Stimulated activated CD4-positive, alpha-beta T cell treated with anti-CD3 and anti-CD28 coated beads, Interleukin-1b, Interleukin-23, amount 100 ng/mL, for 48 hours (primary cell): ENCODE measurements around the gene FREM1.

Source experiments
- DNase-seq: peaks from one replicate; pipeline ENCODE4 v3.0.0-alpha.2; 2020

The FREM1 gene

DNA sequence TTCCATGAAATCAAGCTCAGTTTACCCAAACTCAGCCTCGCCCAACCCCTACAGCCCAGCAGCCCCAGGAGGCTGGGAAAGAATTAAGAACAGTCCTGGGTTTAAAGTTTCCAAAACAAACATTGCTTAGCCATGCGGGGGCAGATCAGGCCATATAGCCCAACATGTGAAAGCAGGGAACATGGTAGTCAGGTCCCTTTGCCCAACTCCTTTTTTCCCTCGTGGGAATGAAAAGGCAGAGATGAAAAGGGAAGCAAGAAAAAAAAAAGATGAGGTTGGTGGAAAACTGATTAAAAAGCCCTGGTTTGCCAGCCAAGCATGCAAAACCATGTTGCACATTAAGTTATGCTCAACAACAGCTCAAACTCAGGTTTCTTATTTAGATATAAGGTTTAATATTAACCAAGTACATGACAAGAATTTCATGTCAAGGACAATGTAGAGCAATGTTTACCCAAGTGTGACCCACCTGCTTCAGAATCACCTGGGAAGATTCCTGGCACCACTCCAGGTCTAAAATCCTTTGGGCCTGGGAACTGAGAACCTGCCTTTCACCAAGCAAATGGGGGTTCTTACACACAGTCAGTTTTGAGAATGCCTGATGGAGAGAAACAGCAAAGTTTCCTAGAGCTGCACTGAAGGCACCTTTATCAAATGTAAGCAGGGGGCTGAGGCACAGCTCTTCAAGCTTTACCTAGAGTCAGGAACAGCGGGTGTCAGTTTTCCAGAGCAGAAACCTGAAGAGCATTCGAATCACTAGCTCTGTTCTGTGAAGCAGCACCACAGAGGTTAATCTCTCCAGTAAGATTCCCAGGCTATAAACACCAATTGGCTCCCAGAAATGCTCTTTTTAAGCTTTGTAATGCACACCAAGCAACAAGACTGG is 1.7 kb downstream of the FREM1 start:
- DNase-seq, result no peak

DNA sequence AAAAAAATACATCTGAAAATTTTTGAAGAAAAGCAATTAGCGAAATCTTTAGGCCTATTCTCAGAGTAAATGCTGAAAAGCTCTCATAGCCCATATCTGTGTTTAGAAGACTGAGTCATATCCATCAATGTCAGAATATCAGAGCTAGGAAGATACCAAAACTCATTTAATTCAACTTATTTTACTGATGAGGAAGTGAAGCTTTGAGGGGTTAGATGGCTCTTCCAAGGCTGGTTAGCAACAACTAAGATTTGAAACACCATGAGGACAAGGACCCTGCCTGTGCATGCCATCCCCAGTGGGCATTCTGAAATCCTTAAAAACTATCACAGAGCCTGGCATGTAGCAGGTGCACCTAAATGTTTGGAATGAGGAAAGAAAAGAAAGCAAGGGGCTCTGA is 2.5 kb downstream of the FREM1 start:
- no peak for DNase-seq

DNA sequence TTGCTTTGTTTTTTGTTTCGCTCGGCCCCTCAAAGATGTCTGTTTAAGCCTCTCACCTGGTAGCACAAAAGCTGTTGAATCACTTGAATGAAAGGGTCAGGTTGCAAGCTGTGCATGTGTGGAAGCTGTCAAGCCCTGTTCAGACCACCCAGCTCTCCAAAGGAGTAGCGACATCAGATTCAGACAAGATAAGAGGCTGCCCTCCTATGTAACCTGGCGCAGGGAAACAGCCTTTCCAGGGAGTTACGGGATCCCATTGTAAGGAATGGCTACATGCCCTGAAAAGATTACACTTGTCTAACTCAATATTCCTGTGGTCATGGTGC is 2.9 kb downstream of the FREM1 start:
- no peak for DNase-seq

DNA sequence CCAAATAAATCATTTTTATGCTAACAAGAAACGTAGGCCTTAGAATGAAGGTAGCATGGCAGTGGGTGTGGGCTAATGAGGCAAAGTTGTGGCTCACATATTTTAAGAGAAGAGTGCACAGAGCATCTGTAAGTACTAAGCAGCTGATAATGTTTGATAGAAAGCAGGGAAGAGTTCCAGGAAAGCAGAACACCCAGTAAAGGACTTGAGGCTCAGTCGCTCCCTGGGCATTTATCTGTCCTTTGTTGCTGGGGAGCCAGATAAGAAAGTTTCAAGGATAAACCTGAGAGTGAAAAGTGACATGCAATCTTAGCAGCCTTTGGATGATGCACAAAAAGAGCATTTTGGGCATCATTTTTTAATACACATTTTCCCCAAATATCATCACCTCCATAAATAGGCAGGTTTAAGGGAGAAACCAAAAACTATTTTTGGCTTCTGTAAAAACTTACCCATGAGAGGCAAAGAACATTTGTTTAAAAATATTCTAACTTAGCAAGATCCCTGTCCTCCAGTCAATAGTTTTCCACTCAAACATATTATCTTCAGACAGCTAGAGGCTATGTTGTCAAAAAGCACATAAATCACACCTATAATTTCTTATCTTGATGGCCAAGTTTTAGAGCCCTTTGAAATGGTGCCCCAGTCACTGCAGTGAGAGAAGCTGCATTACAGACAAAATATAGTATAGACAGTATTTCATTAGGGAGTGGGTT is 3.4 kb downstream of the FREM1 start:
- DNase-seq, result no peak

DNA sequence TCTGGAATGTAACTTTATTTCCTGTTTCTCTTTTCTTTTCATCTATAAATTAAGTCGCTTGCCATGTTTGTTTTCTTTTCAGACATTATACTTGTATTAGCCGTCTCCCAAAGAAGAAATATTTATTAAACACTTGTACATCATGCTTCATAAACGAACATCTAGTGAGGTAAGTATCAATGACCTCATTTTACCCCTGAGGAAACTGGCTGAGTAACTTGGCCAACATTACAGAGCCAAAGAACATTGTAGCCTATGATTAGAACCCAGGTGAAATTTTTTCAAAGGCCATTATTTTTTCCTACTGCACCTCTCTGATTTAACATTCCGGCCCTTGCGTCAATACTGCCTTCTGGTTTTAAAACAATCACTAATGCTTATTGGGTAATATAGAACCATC is 4.2 kb downstream of the FREM1 start:
- no peak for DNase-seq

DNA sequence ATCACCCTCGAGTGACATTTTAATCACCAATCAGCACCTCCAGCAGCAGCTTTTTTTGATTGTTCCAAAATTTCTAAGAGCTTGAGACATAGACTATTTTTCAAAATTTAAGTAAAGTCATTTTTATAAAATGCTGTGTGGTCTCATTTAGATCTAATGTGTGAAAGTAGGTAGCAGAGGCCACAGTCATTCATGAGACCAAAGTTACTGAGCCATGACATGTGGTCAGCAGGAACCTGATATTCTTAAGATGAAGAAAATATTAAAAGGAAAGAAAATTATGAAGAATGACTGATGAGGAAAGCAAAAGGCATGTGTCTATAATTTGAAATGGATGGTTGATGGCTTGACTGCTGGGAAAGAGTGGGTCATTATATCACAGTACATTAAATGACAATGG is 7.2 kb downstream of the FREM1 start:
- DNase-seq, result no peak

DNA sequence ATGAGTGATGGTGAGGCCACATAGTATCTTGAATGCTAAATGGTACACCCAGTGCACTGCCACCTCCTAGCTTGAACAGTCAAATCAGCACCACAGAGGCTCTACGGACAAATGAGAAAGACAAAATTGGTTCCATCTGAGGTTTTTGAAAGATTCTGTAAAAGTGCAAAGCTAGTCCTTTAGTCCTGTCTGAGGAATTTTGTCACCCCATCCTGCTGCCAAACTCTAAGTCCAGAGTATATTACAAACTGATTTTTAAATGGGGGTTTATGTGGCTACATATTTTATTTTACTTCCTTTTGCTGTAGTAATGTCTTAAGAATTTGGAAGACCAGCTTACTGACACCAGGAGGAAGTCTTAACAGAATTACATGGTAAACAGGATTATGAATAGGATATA is 7.7 kb downstream of the FREM1 start:
- DNase-seq, result no peak

DNA sequence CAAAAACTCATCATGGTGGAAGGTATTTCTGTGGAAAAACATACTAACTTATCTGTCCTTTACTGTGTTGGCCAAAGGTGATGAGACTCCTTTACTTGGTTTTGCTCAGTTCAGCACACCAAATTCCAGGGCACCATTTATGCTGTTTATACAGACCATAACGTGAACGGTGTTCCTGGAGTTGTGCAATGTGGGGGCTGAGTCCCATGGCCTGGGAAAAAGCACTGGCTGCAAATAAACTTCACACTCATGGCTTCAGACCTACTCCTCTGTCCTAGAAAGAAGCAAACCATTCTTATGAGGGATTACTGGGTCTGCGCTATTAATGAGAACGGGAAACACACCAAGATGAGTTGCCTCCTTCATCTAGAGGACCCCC is 10.4 kb downstream of the FREM1 start:
- DNase-seq, result no peak

DNA sequence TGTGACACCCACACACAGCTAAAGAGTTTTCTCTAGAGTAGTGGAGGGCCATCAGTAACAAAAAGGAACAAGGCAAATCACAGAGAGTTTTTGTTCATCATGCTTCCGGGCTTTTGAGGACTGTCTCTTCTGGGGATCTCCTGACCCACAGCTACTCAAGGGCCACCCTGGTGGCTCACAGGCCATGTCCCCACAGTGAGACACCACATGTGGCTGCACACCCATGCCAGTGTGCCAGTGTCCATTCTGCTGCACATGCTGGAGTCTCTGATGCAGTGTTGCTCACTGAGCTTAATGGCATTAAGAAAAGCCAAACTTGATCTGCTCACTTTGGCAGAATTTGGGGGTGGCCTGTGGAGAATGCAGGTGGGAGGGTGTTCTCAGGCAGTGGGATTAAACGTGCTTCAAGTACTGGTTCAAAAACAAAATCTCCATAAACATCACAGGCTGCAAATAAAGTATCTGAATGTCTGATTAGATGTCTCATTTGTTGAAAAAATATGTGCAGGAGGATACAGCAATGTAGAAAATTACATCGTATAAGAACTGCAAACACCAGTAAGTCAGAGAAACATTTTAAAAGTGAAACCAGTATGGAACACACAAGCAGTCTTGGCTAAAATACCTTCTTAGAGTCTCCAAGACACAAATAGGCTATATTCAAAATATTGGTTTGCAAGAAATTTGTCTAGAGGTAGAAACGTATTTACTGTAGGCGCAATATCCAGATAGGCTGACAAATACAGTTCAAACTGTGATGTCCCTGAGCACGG is 11.0 kb downstream of the FREM1 start:
- no peak for DNase-seq

DNA sequence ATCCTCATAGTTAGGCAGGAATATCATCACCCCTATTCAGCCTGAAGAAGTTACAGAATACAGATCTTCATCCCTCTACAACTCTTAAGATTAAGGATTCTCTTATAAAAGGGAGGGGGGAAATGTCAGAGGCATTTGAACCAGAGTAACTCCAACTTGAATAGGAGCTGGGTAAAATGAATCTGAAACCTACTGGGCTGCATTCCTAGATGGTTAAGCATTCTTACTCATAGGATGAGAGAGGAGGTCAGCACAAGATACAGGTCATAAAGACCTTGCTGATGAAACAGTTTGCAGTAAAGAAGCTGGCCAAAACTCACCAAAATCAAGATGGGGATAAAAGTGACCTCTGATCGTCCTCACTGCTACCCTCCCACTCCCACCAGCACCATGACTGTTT is 14.4 kb downstream of the FREM1 start:
- DNase-seq, result no peak

DNA sequence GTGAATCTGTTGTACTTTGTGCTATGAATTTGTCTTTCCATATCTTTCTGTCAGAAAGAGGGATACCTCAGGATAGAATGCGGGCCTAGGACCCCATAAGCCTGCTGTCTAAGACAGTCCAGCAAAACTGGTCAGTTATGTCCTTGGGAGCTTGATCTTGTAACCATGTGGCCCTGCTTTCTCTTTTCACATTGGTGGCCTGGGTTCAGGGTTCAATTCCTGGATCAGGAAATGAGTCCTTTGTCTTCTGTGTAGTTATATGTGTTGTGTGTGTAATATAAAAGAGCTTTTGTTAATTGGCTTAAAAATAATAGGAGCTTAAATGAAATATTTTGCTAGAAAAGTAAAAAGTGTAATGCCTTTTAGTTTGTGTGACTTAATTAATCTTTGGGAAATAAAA is 16.9 kb downstream of the FREM1 start:
- no peak for DNase-seq

DNA sequence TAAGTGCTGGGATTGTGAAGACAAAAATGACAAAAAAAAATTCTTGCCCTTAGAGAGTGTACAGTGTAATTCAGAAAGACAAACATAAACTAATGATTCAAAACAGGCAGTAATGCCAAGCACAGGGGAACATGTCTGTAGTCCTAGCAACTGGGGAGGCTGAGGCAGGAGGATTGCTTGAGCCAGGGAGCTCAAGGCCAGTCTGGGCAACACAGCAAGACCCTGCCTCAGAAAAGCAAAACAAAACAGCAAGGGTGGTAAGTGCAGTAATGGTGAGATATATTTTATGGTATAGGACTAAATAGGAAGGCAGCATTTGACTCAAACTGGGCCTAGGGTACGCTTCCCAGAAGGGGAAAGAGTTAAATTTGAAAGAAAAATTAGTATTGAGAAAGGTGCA is 18.9 kb downstream of the FREM1 start:
- DNase-seq, result no peak

DNA sequence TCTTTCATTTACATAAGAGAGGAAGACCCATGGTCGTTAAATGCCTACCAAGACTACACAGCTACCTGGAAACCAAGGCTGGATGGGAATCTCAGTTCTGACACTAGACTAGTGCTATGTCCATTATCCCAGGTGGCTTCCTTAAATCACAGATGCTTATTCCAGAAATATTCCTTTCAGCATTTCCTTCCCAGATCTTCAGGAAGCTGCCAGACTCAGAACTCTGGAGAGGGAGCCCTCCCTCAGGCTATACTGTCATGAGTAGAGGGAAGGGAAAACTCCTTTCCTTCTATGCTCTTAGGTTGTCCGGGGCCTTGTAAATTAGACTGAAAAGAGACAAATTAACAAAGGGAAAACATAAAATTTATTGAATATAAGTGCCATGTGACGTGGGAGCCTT is 20.8 kb downstream of the FREM1 start:
- DNase-seq, result no peak

DNA sequence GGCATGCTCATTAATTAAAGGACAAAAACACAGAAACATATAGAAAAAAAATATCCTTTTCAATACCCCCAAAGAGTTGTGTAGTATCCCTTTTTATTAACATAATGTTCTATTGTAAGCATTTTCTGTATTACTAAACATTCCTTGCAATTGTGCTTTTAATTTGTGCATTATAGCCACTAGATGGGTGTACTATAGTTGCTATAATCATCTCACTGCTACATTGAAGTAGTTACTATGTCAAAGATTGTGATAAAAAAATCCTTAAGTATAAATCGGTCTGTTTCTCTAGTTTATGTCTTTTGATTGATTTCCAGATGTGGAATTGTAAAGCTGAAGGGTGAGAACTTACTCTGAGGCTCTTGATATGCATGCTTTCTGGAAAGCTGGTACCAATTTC is 21.4 kb downstream of the FREM1 start:
- DNase-seq, result no peak

DNA sequence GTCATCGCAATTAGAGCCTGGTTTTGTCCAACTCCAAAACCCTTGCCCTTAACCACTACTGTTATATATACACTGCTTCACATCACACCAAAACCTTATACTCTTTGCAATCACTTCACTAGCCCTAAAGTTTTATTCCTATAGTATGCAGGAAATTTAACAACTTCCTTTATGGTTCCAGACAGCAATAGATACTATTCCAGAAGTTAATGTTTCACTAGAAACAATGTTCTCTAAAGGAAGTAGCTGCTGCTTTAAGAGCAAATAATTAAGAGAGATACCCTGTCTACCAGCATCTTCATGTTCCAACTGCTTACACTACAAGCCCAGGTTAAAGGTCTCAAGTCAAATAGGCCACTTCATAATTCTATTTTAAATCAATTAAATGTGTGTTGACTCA is 22.0 kb downstream of the FREM1 start:
- no peak for DNase-seq

DNA sequence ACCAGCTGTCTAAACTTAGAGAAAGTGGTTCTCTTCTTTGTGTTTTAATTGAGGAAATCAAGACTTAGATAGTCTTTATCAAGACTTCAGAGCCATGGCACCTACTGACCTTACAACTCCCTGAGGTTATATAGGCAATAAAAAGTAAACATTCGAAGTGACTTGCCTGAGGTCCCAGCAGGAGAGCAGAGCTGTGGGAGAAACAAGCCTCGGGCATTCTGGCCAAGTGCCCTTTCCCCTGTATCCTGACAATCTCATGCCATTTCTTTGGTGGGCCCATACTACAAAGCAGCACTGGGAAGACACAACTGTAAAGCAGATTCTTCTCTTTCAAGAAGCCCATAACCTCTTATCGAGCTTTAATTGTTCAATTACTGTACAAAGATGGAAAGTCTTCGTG is 23.1 kb downstream of the FREM1 start:
- no peak for DNase-seq

DNA sequence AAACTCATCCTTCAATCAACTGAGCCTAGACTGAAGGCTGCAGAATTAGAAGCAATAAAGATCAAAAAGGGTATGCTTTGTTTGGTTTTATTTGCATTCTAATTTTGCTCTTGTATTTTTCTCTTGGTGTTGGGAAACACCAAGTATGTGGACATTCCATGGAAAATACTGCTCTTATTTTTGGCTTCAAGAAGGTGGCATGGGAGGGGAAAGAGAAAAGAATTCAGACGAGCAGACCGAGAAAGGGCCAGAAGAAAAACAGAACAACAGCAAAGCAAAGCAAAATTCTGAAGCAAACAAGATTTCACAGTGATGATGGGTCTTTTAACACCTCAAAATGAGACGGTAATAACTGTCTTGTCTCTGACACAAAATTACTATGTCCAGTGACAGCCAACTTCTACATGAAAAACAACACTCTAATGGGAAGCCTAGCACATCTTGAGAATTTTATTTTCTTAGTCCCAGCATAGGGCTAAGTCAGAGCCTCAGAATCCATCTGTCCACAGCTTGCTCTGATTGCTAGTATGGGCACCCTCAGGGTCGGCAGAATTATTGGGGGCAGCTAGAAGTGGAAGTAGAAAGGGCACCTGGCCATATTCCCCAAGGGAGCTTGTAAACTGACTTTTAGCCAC is 26.8 kb downstream of the FREM1 start:
- DNase-seq, result no peak

DNA sequence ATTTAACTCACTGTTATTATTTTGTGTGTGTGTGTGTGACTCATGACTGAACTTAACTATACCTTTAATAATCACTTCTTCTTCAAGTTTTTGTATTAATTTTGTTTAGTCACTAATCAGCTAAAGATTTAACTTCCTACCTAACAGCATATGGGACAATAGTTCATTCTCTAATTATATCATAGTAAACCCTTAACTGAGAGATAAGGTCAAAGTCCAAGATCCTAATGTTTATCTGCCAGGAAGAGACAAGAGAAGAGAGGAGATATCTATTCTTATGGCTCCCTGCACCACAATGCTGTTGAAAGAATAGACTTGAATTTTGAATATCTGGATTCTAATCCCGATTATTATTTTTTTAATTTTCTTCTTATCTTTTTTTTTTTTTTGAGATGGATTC is 28.1 kb downstream of the FREM1 start:
- no peak for DNase-seq

DNA sequence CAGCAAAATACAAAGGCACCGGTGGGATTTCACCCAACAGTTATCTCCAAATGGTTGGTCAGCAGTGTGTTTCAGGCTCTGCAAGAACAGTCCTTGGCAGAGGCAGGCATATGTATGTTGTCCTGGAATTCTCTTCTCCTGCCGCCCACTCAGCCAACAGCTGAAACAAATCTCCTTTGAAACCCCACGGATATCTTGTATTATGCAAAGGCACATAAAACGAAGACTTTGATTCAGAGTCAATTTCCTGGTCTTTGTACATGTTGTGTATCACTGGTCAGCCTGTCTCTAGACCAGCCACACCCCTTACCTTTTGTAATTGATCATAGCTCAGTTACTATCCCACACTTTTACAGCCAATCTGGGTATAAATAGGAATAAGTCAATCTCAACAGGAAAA is 29.2 kb downstream of the FREM1 start:
- no peak for DNase-seq

DNA sequence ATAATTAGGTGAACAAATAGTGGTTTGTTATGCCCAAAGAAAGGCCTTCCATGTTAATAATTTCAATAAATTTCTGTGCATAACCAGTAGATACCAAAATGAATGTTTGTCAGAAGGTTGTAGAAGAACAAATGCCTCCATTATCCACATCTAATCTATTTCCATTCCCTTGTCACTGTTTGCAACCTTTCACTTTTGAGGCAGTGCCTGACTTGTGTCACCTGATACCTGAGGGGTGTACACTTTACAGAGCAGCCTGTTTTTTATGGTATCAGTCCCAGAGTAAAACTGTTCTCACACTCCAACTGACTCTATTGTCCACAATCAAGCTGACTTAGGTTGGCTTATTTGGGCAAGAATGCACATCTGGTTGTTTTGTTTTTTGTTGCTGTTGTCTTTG is 40.1 kb downstream of the FREM1 start:
- DNase-seq, result no peak

DNA sequence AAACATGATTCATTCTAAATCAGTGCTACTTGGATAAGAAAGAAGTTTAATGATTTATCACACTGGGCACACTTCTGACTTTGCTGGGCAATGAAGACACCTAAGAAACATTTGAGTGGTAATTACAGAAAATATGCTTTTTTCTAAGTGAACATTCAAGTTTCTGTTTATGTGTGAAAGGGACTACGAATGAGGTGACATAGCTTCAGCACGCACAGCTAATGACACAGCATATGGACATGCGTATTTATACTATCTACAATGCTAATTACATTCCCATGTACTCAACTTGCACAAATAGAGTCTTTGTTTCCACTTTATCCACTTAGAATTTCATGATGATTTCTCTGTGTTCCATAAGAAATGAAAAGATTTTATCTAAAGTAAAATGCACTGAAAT is 40.6 kb downstream of the FREM1 start:
- no peak for DNase-seq

DNA sequence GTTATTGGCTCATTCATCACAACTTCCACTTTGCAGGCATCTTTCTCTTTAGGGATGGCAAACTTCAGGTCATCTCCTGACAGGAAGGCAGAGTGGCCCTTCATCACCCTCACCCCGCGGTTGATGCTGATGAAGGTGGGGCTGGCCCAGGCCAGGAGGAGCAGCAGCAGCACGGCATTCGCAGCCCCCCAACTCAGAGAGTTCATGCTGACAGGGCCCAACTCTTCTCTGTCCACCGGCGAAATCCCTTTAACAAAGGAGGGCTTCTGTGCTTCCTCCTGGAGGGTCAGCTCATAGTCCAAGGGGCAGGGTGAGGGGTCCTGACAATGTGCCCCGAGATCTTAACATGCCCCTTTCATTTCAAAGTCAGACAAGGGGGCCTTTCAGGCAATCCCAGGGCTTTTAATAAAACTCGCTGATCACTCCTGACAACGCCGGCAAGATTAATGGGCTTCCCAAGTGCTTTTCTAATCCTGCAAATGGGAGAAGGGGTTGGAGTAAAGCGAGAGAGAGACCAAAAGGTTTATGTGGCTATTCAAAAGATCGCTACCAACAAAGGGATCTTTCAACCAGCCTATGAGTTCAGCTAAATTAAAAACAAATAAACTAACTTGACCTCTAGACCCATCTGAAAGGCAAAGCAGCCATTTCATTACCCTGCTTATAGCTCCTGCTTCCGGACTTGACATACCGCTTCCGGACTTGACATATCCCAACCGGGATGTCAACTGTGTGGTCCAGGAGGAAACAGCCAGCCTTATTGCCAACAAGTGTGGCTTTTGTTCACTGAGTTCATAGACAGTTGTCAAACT is 41.2 kb downstream of the FREM1 start:
- no peak for DNase-seq

DNA sequence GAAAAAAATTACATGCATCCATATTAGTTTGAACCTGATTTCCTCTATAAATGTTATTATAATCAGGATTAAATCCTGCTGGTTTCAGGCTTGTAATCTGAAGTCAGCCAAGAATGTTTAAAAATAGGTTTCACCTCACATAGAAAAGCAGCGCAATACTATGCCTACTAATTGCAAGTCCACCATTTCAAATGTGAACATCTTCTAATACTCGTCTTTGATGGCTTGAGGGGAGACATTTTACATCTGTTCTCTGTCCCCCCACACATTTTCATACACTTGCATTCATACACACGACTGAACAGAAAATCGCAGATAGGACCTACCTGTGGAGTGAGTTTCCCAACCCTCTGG is 41.8 kb downstream of the FREM1 start:
- DNase-seq, result no peak
